PC-3 (cell line): Measurements from ENCODE around the gene OXNAD1. TPM values are rescaled to one million over a fixed set of nuclear protein-coding genes. Genes with fewer than 3 reads are reported as not detected.

ENCODE experiments used
- ATAC-seq: fragments of 200-7000 bp; cut with Tn5 transposase; 2 replicates; pipeline ENCODE4 v1.9.1; 2020; ENCODE audit warnings: mild to moderate bottlenecking, moderate library complexity
- BruUV-seq: library from RNA; stranded (reverse); fragments of 400-500 nt; replicated peaks from 2 replicates; lab custom pipeline; 2021; lab: Mats Ljungman, UMichigan
- CTCF ChIA-PET: fragments of 300-600 bp; sonication (Branson Sonifier 250); formaldehyde crosslinking; loops from one replicate; lab custom pipeline; 2022; ENCODE audit warnings: antibody characterized with exemption; lab: Charles Lee
- POLR2A ChIA-PET: fragments of 300-600 bp; sonication (Branson Sonifier 250); formaldehyde crosslinking; loops from one replicate; lab custom pipeline; 2022; ENCODE audit warnings: antibody characterized with exemption; ENCODE audit not compliant: unreplicated experiment; lab: Charles Lee
- DNase-seq: peaks from one replicate; pipeline ENCODE4 v3.0.0-alpha.2; 2015
- H2AFZ ChIP-seq: fragments of 300-600 bp; sonication (generic); 2 replicates; pipeline ENCODE4 v1.6.0; 2016; ENCODE audit warnings: antibody characterized with exemption, low read length
- H3F3A ChIP-seq: fragments of 300-600 bp; sonication (generic); one replicate; pipeline ENCODE4 v1.6.0; 2017; ENCODE audit warnings: antibody characterized with exemption, low read length, control low read depth, mild to moderate bottlenecking; ENCODE audit not compliant: unreplicated experiment
- H3K27ac ChIP-seq: fragments of 300-600 bp; sonication (generic); 2 replicates; pipeline ENCODE4 v1.5.1; 2016; ENCODE audit warnings: mild to moderate bottlenecking, low read length
- H3K27me3 ChIP-seq: fragments of 300-600 bp; sonication (generic); 2 replicates; pipeline ENCODE4 v1.6.1; 2016; ENCODE audit warnings: low read length, mixed read lengths
- H3K36me3 ChIP-seq: fragments of 300-600 bp; sonication (generic); 2 replicates; pipeline ENCODE4 v1.6.1; 2016; ENCODE audit warnings: low read depth, mixed run types, low read length, mixed read lengths
- H3K4me1 ChIP-seq: fragments of 300-600 bp; sonication (generic); 2 replicates; pipeline ENCODE4 v1.5.1; 2016; ENCODE audit warnings: low read length; ENCODE audit not compliant: insufficient read depth
- H3K4me2 ChIP-seq: fragments of 300-600 bp; sonication (generic); 2 replicates; pipeline ENCODE4 v1.6.0; 2016; ENCODE audit warnings: low read length
- H3K4me3 ChIP-seq: fragments of 300-600 bp; sonication (generic); 2 replicates; pipeline ENCODE4 v1.5.1; 2016; ENCODE audit warnings: mild to moderate bottlenecking, low read length, mixed read lengths
- H3K79me2 ChIP-seq: fragments of 300-600 bp; sonication (generic); 2 replicates; pipeline ENCODE4 v1.6.1; 2017; ENCODE audit warnings: low read length, mixed read lengths
- H3K9ac ChIP-seq: fragments of 300-600 bp; sonication (generic); 2 replicates; pipeline ENCODE4 v1.6.0; 2016; ENCODE audit warnings: mild to moderate bottlenecking, low read length
- H3K9me2 ChIP-seq: fragments of 300-600 bp; sonication (generic); replicated peaks from 2 replicates; pipeline ENCODE4 v1.6.1; 2016; ENCODE audit warnings: mixed run types, low read length, mixed read lengths
- H3K9me3 ChIP-seq: fragments of 300-600 bp; sonication (generic); 2 replicates; pipeline ENCODE4 v1.6.1; 2016; ENCODE audit warnings: low read length, mixed read lengths
- H4K20me1 ChIP-seq: fragments of 300-600 bp; sonication (generic); 2 replicates; pipeline ENCODE4 v1.6.1; 2016; ENCODE audit warnings: low read length, mixed read lengths
- CTCF ChIP-seq: fragments of 300-600 bp; sonication (generic); conservative IDR thresholded peaks from 2 replicates; pipeline ENCODE4 v1.5.1; 2017; ENCODE audit warnings: antibody characterized with exemption, low read depth, mild to moderate bottlenecking, low read length
- EZH2 ChIP-seq: fragments of 300-600 bp; sonication (generic); IDR thresholded peaks from one replicate; pipeline ENCODE4 v1.6.1; 2017; ENCODE audit warnings: antibody characterized with exemption, mild to moderate bottlenecking, low read length; ENCODE audit not compliant: unreplicated experiment
- EZH2phosphoT487 ChIP-seq: fragments of 300-600 bp; sonication (generic); IDR thresholded peaks from 2 replicates; pipeline ENCODE4 v1.6.1; 2018; ENCODE audit warnings: mild to moderate bottlenecking, antibody characterized with exemption, low read length, borderline replicate concordance
- intact Hi-C: fragments of 100-400 bp; cut with micrococcal nuclease; formaldehyde crosslinking; loops from 2 replicates; pipeline ENCODE4 v1.9.0; 2023
- total RNA-seq: library from RNA; depleted of rRNA; stranded (reverse); fragments of >200 nt; gene quantifications from 2 replicates; pipeline ENCODE4 v1.2.3, GENCODE V29; 2014; rRNA removed

Gene OXNAD1
- total RNA-seq, 1 experiment from 2014 or later = 20.5 TPM

DNA sequence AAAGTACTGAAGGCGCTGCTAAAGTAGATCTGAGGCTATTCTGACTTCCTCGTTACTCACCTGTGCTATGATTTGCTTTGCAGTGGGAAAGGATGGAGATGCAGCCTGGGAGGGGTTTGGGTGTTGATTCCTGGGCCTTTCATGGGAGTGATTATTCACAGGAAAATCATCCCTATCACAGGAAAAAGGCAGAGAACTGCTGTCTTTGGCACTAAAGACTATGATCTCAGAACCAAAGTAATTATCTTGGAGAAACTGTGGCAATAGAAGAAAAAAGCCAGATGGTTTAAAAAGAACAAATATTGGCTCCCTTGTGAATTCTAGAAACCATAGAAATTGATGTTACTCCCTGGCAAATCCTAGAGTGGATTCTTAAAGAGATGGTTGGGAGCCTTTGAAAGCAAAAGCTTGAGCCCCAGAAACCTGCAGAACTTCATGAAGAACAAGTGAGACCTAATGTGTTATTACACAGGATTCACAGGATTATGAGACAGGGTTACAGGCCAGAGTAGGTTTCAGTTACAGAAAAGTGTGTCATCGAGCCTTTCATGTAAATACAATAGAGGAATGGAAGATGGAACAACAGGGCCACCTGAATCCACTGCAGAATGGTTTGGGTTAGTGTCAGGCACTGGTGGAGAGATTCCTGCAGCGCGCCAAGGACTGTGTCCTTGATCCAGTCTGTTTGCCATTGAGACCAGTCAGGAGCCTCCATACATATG is 85.7 kb downstream of the OXNAD1 start:
- CTCF ChIA-PET = no interaction called here
- H3F3A ChIP-seq = no peaks in the 10 kb centered on the region
- no peak overlapping the region for H2AFZ ChIP-seq
- H3K9me3 ChIP-seq = no peaks in the 10 kb centered on the region
- no peak overlapping the region for H3K4me2 ChIP-seq
- H4K20me1 ChIP-seq = no peaks in the 10 kb centered on the region
- H3K4me3 ChIP-seq = no peak overlapping the region
- intact Hi-C loops = no loop called here
- BruUV-seq = no TSS peak
- H3K9ac ChIP-seq = no peak overlapping the region
- POLR2A ChIA-PET = interaction anchor here (0.7 kb wide), 1 partner anchor 59 kb away, joined by 3 read pairs; no protein-coding TSS in a partner anchor
- ATAC-seq (no peak), DNase-seq (no peak)
- no peak overlapping the region for H3K27ac ChIP-seq
- H3K79me2 ChIP-seq = no peaks in the 10 kb centered on the region
- H3K9me2 ChIP-seq = no peaks in the 10 kb centered on the region
- no peaks in the 10 kb centered on the region for H3K36me3 ChIP-seq
- H3K4me1 ChIP-seq = no peaks in the 10 kb centered on the region
- no peaks in the 10 kb centered on the region for H3K27me3 ChIP-seq
- TF ChIP-seq EZH2phosphoT487 (no peak), EZH2 (no peak), CTCF (no peak)

DNA sequence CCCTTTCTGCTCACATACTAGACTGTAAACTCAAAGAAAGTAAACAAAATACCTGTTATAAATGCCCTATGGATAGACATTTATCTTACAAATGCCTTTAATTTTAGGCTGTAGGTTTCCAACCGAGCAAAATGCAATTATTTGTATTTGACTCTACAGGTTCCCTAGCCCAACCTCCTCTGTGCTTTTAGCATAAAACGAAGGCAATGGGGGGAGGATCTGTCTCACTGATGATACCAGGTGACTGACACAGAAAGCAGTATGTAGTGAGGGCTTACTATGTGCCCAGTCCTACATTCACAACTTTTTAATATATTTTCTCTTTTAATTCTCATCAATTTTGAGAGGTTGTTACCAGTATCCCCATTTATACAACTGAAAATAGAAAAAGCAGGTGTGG is 87.4 kb downstream of the OXNAD1 start:
- Histone ChIP-seq H3K4me1 (no peaks in the 10 kb centered on the region), H3K4me2 (no peak overlapping the region), H3K79me2 (no peaks in the 10 kb centered on the region), H3K27me3 (no peaks in the 10 kb centered on the region), H3K4me3 (no peak overlapping the region), H2AFZ (no peak overlapping the region), H3K9ac (no peak overlapping the region), H3K9me2 (no peaks in the 10 kb centered on the region), H3K9me3 (no peaks in the 10 kb centered on the region), H3K27ac (no peak overlapping the region), H3F3A (no peaks in the 10 kb centered on the region), H3K36me3 (no peaks in the 10 kb centered on the region), H4K20me1 (no peaks in the 10 kb centered on the region)
- ChIA-PET POLR2A (no interaction called here), CTCF (no interaction called here)
- no peak for TF ChIP-seq CTCF
- TF ChIP-seq EZH2phosphoT487 = no peak
- TF ChIP-seq EZH2 = no peak
- BruUV-seq = no TSS peak
- DNase-seq (no peak), ATAC-seq (no peak)
- intact Hi-C loops = no loop called here

DNA sequence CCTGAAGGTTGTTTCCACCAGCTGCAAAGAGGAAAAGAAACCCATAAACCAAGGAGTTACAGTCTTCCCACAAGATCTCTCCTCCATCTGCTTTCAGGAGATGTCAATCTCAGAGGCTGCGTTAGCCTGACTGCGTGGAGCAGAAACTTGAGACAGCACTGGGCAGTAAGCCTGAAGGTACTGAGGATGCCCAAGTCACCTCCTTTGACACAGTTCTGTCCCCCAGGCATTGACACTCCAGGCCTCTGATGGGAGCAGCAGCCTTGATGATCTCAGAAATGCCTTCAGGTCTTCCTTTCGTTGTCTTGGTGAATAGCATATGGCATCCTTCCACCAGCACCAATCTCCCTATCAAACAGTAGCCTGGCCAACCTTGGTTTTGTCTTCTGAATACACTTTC is 89.3 kb downstream of the OXNAD1 start:
- ATAC-seq = no peak
- TF ChIP-seq EZH2 = no peak
- intact Hi-C loops = no loop called here
- Histone ChIP-seq H4K20me1 (no peaks in the 10 kb centered on the region), H3K27me3 (no peaks in the 10 kb centered on the region), H3K27ac (no peak overlapping the region), H2AFZ (no peak overlapping the region), H3K4me2 (no peak overlapping the region), H3K9ac (no peak overlapping the region), H3K9me2 (no peaks in the 10 kb centered on the region), H3K79me2 (no peaks in the 10 kb centered on the region), H3K4me3 (no peak overlapping the region), H3K4me1 (no peaks in the 10 kb centered on the region), H3K9me3 (no peaks in the 10 kb centered on the region), H3K36me3 (no peaks in the 10 kb centered on the region), H3F3A (no peaks in the 10 kb centered on the region)
- CTCF ChIA-PET = no interaction called here
- BruUV-seq = no TSS peak
- no peak for DNase-seq
- POLR2A ChIA-PET = no interaction called here

Other genes with a start within 250 kb of the OXNAD1 start
- not detected in 2 replicates for gene GALNT15, start 90.5 kb upstream of the OXNAD1 start, total RNA-seq
- gene DPH3, start 269 bp upstream of the OXNAD1 start, total RNA-seq = 8.1 and 10.2 TPM in 2 replicates
- gene RFTN1, start 248.5 kb downstream of the OXNAD1 start, total RNA-seq = 9.7 and 12.3 TPM in 2 replicates